Measurements from ENCODE around the gene RNF215.

Gene RNF215

DNA sequence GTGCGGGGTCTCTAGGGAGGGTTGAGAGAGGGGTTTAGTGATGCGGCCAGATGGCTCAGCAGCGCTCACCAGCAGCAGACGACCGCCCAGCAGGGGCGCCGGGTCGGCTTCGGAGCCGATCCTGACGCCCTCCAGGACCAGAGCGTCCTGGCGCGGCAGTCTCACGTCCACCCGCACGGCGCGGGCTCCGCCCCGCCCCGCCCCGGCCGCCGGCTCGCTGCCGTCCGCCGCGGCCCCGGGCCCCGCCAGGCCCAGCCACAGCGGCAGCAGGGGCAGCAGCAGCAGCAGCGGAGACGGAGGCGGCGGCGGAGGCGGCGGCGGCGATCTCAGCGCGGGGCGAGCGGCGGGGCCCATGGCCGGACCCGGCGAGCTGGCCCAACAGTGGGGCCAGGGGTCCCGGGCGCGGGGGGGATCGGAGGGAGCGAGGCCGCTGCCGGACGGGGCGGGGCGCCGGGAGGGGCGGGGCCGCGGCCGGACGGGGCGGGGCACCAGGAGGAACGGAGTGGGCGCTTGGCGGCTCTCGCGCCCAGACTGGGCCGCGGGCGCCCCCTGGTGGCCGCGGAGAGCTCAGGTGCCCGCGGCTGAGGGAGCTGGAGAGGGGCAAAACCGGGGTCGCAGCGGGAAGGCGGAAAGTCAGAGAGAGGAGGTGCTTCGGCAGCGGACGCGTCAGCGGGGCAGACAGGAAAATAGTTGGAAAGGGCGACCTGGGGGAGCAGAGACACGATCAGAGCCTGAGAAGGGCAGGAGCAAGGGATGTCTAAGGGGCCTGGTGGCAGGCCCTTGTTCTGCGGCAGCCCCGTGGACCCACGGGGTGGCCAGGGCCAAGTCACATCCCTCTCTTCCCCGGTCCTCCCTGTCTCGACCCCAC, at the start of gene RNF215:
Gene RNF215, minus strand, starts transcription at position 452 of the 868 bp plus-strand sequence. Its CDS starts 98 bp downstream, at position 354.
- in situ Hi-C loops (cut with HindIII; ENCODE audit: low sequenced_read_pairs) = no loop called here
- H3K4me3 ChIP-seq (ENCODE audit: low read depth, low read length) = peak within 1 kb of the TSS; percentile 50
- DNase-seq (ENCODE audit: low read depth) = peak; percentile 35
- TF ChIP-seq, protein P1, sequence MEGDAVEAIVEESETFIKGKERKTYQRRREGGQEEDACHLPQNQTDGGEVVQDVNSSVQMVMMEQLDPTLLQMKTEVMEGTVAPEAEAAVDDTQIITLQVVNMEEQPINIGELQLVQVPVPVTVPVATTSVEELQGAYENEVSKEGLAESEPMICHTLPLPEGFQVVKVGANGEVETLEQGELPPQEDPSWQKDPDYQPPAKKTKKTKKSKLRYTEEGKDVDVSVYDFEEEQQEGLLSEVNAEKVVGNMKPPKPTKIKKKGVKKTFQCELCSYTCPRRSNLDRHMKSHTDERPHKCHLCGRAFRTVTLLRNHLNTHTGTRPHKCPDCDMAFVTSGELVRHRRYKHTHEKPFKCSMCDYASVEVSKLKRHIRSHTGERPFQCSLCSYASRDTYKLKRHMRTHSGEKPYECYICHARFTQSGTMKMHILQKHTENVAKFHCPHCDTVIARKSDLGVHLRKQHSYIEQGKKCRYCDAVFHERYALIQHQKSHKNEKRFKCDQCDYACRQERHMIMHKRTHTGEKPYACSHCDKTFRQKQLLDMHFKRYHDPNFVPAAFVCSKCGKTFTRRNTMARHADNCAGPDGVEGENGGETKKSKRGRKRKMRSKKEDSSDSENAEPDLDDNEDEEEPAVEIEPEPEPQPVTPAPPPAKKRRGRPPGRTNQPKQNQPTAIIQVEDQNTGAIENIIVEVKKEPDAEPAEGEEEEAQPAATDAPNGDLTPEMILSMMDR (IDR thresholded peaks at IDR 0.05; ENCODE audit: low read depth, low read length, missing control alignments) = peak; percentile 72

DNA sequence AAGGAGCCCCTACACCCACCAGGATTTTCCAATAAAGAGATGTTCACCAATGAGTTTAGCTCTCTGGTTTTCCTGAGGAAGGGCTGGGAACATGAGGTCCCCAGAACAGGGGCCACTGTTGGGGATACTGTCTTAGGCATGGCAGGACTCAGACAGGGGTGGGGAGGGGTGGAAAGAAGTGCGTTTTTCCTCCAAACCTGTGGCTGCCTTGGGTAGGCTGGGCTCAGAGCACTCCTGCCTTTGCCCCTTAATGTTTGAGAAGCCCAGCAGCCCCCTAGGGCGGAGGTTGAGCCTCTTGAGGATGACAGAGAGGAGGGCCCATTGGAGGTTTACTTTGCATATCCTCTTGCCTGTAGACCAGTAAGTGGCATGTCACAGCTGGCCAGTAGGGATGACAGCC, 49.0 kb upstream of the RNF215 start:
- TF ChIP-seq, protein P1 (IDR thresholded peaks at IDR 0.05; ENCODE audit: low read depth, low read length, missing control alignments) = no peak
- H3K4me3 ChIP-seq (ENCODE audit: low read depth, low read length) = no peak overlapping the region
- in situ Hi-C loops (cut with HindIII; ENCODE audit: low sequenced_read_pairs) = no loop called here
- DNase-seq (ENCODE audit: low read depth) = no peak

DNA sequence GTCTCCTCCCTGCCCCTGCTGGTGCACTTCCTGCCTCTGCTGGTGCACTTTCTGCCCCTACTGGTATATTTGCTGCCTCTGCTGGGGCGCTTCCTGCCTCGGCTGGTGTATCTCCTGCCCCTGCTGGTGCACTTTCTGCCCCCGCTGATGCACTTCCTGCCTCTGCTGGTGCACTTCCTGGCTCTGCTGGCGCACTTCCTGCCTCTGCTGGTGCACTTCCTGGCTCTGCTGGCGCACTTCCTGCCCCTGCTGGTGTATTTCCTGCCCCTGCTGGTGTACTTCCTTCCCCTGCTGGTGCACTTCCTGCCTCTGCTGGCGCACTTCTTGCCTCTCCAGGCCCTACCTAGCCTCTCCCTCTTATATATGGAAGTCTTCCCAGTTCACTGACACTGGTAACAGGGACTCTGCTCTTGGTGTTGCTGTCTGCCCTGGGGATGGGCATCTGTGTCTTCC, 48.5 kb upstream of the RNF215 start:
- in situ Hi-C loops (cut with HindIII; ENCODE audit: low sequenced_read_pairs) = no loop called here
- TF ChIP-seq, protein P1 (IDR thresholded peaks at IDR 0.05; ENCODE audit: low read depth, low read length, missing control alignments) = no peak
- H3K4me3 ChIP-seq (ENCODE audit: low read depth, low read length) = no peak overlapping the region

DNA sequence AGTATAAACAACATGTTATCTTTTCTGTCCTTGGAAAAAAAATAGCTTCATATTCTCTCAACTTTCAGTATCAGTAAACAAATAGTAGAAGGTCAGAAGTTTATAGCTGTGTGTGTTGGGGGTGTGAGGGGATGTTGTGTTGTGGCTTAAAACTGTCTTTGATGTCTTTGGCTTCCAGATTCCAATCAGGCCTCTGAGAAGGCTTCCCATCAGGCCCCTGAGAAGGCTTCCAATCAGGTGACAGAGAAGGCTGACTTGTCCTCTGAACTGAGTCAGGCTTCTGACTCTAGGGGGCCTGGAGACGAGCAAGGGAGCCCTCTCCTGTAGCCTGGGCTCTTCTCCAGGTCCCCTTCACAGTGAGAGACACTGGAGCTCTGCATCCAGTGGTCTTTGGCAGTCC, 47.6 kb upstream of the RNF215 start:
- no peak for DNase-seq (ENCODE audit: low read depth)
- TF ChIP-seq, protein P1 (IDR thresholded peaks at IDR 0.05; ENCODE audit: low read depth, low read length, missing control alignments) = no peak
- in situ Hi-C loops (cut with HindIII; ENCODE audit: low sequenced_read_pairs) = no loop called here
- no peak overlapping the region for H3K4me3 ChIP-seq (ENCODE audit: low read depth, low read length)

More for the DNA sequence above, 48.5 kb upstream of the RNF215 start:
- no peak for DNase-seq (ENCODE audit: low read depth)

DNA sequence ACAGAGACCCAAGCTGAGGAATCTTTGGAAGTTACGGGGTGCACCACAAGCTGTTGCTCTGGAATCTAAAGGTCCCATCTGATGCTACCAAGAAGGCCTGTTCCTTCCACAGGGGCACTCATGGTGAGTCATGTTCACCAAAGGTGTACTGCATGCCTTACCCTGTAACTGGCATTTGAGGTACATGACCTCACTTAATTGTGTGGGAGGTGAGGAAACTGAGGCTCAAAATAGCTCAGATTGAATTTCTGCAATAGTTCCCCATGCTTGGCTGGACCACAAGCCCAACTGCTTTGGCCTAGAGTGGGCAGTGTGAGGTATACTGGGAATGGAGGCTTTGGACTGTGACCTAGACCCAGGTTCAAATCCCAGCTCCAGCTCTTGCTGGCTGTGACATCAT, 46.6 kb upstream of the RNF215 start:
- TF ChIP-seq, protein P1 (IDR thresholded peaks at IDR 0.05; ENCODE audit: low read depth, low read length, missing control alignments) = no peak
- no peak overlapping the region for H3K4me3 ChIP-seq (ENCODE audit: low read depth, low read length)
- DNase-seq (ENCODE audit: low read depth) = no peak
- in situ Hi-C loops (cut with HindIII; ENCODE audit: low sequenced_read_pairs) = no loop called here

DNA sequence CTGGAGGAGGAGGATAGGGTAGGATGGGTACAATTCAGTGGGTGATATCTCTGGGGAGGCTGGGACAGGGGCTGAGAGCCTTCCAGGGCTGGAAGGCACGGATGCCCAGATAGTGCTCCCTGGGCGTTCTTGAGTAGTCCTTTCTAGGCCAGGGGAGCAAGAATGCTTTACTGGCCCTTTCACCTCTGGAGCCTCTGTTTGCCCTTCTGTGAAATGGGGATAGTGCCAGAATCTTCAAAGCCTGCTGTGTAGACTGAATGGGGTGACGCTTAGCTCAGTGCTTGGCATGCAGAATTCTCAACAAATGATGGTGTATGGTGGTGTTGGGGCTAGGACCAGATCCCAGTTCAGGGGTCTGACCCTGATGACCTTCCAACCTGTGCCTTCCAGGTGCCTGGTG, 46.0 kb upstream of the RNF215 start:
- TF ChIP-seq, protein P1 (IDR thresholded peaks at IDR 0.05; ENCODE audit: low read depth, low read length, missing control alignments) = no peak
- no peak overlapping the region for H3K4me3 ChIP-seq (ENCODE audit: low read depth, low read length)
- in situ Hi-C loops (cut with HindIII; ENCODE audit: low sequenced_read_pairs) = no loop called here
- no peak for DNase-seq (ENCODE audit: low read depth)
